Measurements from ENCODE around the gene FBXO31.

GRCh38 chr16:87342978-87343752, 40.4 kb downstream of the FBXO31 start:
- TF ChIP-seq, protein P1, sequence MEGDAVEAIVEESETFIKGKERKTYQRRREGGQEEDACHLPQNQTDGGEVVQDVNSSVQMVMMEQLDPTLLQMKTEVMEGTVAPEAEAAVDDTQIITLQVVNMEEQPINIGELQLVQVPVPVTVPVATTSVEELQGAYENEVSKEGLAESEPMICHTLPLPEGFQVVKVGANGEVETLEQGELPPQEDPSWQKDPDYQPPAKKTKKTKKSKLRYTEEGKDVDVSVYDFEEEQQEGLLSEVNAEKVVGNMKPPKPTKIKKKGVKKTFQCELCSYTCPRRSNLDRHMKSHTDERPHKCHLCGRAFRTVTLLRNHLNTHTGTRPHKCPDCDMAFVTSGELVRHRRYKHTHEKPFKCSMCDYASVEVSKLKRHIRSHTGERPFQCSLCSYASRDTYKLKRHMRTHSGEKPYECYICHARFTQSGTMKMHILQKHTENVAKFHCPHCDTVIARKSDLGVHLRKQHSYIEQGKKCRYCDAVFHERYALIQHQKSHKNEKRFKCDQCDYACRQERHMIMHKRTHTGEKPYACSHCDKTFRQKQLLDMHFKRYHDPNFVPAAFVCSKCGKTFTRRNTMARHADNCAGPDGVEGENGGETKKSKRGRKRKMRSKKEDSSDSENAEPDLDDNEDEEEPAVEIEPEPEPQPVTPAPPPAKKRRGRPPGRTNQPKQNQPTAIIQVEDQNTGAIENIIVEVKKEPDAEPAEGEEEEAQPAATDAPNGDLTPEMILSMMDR (IDR thresholded peaks at IDR 0.05 in 4 of 5, conservative IDR thresholded peaks at IDR 0.05 in 1 of 5) = no peak
- TF ChIP-seq POLR2A (IDR thresholded peaks at IDR 0.05) = no peak

Data from gastrocnemius medialis (tissue), 4 donors.